Stimulated activated CD4-positive, alpha-beta T cell treated with anti-CD3 and anti-CD28 coated beads, Interleukin-15, amount 100 ng/mL, for 48 hours (primary cell): ENCODE measurements around the gene ADGRB3.
"Not testable (repeated sequence)": the region's sequence is repeated elsewhere in the genome, so short reads cannot be mapped to it uniquely, and the experiment has no call there.

Experiments
- DNase-seq, 2 donors: peaks; one replicate each; pipeline ENCODE4 v3.0.0-alpha.2; 2020; ENCODE audit warnings: low read depth in 2 of 2

ADGRB3 gene

GRCh38 chr6:68740828-68741500 lies 105.9 kb downstream of the ADGRB3 start:
- DNase-seq: no peak

GRCh38 chr6:68741501-68742386 lies 106.7 kb downstream of the ADGRB3 start:
- no peak for DNase-seq

- DNase-seq: no peak
Observed at GRCh38 chr6:68743099-68743498, 108.0 kb downstream of the ADGRB3 start.

GRCh38 chr6:68744376-68744775 lies 109.3 kb downstream of the ADGRB3 start:
- not testable (repeated sequence) for DNase-seq

GRCh38 chr6:68746376-68746775 lies 111.3 kb downstream of the ADGRB3 start:
- no peak for DNase-seq

- no peak for DNase-seq
Observed at GRCh38 chr6:68747110-68747790, 112.2 kb downstream of the ADGRB3 start.

GRCh38 chr6:68747832-68748231 lies 112.8 kb downstream of the ADGRB3 start:
- not testable (repeated sequence) for DNase-seq

- no peak for DNase-seq
Observed at GRCh38 chr6:68754681-68755213, 119.7 kb downstream of the ADGRB3 start.

GRCh38 chr6:68756454-68757375 lies 121.6 kb downstream of the ADGRB3 start:
- DNase-seq: no peak

- DNase-seq: no peak
Observed at GRCh38 chr6:68757821-68758220, 122.7 kb downstream of the ADGRB3 start.

GRCh38 chr6:68758559-68758958 lies 123.5 kb downstream of the ADGRB3 start:
- DNase-seq: no peak

GRCh38 chr6:68760485-68760884 lies 125.4 kb downstream of the ADGRB3 start:
- DNase-seq: no peak

GRCh38 chr6:68760941-68761676 lies 126.0 kb downstream of the ADGRB3 start:
- no peak for DNase-seq

GRCh38 chr6:68761985-68762384 lies 126.9 kb downstream of the ADGRB3 start:
- no peak for DNase-seq

- no peak for DNase-seq
Observed at GRCh38 chr6:68771426-68771825, 136.3 kb downstream of the ADGRB3 start.

- DNase-seq: no peak
Observed at GRCh38 chr6:68774843-68775242, 139.8 kb downstream of the ADGRB3 start.

GRCh38 chr6:68776354-68776753 lies 141.3 kb downstream of the ADGRB3 start:
- DNase-seq: no peak

GRCh38 chr6:68777956-68778355 lies 142.9 kb downstream of the ADGRB3 start:
- DNase-seq: no peak

- DNase-seq: no peak
Observed at GRCh38 chr6:68778356-68779020, 143.4 kb downstream of the ADGRB3 start.

GRCh38 chr6:68779366-68779765 lies 144.3 kb downstream of the ADGRB3 start:
- DNase-seq: no peak
